ACC112 (cell line): ENCODE results near the gene CCL3.
"Not testable (repeated sequence)": the region's sequence is repeated elsewhere in the genome, so short reads cannot be mapped to it uniquely, and the experiment has no call there.

Source experiments
- H2AFZ ChIP-seq: fragments of 200-600 bp; sonication (generic); one replicate; pipeline ENCODE4 v1.6.0; 2017; ENCODE audit warnings: antibody characterized with exemption, low read length; ENCODE audit not compliant: unreplicated experiment
- H3K27ac ChIP-seq: fragments of 200-600 bp; sonication (generic); 2 replicates; pipeline ENCODE4 v1.5.1; 2014; ENCODE audit warnings: low read depth, mild to moderate bottlenecking, antibody characterized with exemption, low read length, moderate library complexity
- H3K27me3 ChIP-seq: fragments of 200-600 bp; sonication (generic); 2 replicates; pipeline ENCODE4 v1.6.1; 2014; ENCODE audit warnings: mild to moderate bottlenecking, antibody characterized with exemption, low read length, moderate library complexity, mixed read lengths; ENCODE audit not compliant: insufficient read depth
- H3K36me3 ChIP-seq: fragments of 200-600 bp; sonication (generic); 2 replicates; pipeline ENCODE4 v1.6.1; 2016; ENCODE audit warnings: mild to moderate bottlenecking, antibody characterized with exemption, low read length, moderate library complexity, mixed read lengths; ENCODE audit not compliant: insufficient read depth
- H3K4me1 ChIP-seq: fragments of 200-600 bp; sonication (generic); one replicate; pipeline ENCODE4 v1.6.1; 2016; ENCODE audit warnings: low read length, mixed read lengths; ENCODE audit not compliant: insufficient read depth, unreplicated experiment, control insufficient read depth
- H3K4me3 ChIP-seq: fragments of 200-600 bp; sonication (generic); 2 replicates; pipeline ENCODE4 v1.5.1; 2014; ENCODE audit warnings: mild to moderate bottlenecking, low read depth, low read length
- H3K79me2 ChIP-seq: fragments of 200-600 bp; sonication (generic); one replicate; pipeline ENCODE4 v1.6.0; 2016; ENCODE audit warnings: low read length; ENCODE audit not compliant: control insufficient read depth, unreplicated experiment, insufficient read depth

The CCL3 gene

GRCh38 chr17:36128411-36128978, 38.6 kb upstream of the CCL3 start:
- Histone ChIP-seq H3K27me3 (peaks cover 62% of the 10 kb centered on the region), H3K4me1 (no peaks in the 10 kb centered on the region), H3K4me3 (no peak overlapping the region), H3K79me2 (no peaks in the 10 kb centered on the region), H2AFZ (no peak overlapping the region), H3K36me3 (no peaks in the 10 kb centered on the region), H3K27ac (no peak overlapping the region)

DNA sequence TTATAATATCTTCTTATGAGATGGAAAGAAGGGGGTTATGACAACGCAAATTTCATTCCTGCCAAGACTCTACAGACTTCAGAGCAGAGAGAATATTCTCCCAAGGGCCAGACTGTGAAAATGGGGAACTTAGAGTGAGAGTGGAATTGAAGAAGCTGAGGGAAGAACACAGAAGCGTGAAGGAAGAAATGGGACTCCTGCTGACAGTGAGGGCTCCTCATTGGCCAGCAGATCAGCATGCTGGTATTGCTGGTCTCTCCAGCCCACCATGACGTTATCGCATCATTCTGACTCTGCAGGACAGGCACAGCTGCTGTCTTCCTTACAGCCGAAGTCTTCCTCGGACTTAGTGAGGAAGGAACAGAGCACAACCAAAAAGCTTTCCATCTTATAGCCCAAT, 38.0 kb upstream of the CCL3 start:
- Histone ChIP-seq H3K27me3 (peaks cover 62% of the 10 kb centered on the region), H3K27ac (no peak overlapping the region), H3K36me3 (no peaks in the 10 kb centered on the region), H3K79me2 (no peaks in the 10 kb centered on the region), H2AFZ (no peak overlapping the region), H3K4me1 (no peaks in the 10 kb centered on the region), H3K4me3 (no peak overlapping the region)

DNA sequence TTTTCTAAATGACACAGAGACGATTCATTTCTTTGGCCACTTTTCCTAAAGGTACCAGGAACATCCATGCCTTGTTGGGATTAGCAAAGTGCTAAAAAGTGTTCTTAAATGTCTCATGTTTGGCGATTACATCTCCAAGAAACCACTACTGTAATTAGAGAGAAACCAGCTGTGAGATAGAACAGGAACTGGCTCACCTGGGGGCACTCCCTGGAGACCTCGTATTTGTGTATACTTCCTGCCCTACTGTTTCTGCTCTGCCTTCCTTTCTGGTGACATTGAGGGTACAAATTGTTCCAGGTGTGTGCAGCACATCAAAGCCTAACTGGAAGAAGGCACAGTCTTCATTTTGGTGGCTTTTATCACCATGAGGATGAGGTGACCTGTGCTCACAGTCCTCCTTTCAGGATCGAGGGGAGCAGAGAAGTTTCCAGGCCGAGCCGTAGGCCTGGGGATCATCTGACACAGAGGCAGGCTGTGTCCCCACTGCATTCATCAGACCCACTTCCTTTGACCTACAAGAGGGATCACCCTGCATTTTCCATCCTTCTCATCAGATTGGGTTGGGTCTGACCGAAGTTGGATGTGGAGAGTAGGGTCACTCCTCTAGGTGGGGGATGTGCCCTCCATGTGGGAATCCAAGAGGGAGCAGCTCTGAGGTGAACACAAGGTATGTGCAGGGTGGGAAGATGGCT, 37.4 kb upstream of the CCL3 start:
- H2AFZ ChIP-seq = no peak overlapping the region
- H3K79me2 ChIP-seq = no peaks in the 10 kb centered on the region
- no peak overlapping the region for H3K27ac ChIP-seq
- no peaks in the 10 kb centered on the region for H3K36me3 ChIP-seq
- H3K4me1 ChIP-seq = no peaks in the 10 kb centered on the region
- H3K27me3 ChIP-seq = peaks cover 62% of the 10 kb centered on the region
- no peak overlapping the region for H3K4me3 ChIP-seq

- Histone ChIP-seq H3K79me2 (no peaks in the 10 kb centered on the region), H3K27ac (no peak overlapping the region), H3K27me3 (peaks cover 51% of the 10 kb centered on the region), H2AFZ (no peak overlapping the region), H3K4me3 (no peak overlapping the region), H3K4me1 (no peaks in the 10 kb centered on the region), H3K36me3 (no peaks in the 10 kb centered on the region)
Observed at GRCh38 chr17:36124879-36125824, 35.2 kb upstream of the CCL3 start.

- no peaks in the 10 kb centered on the region for H3K36me3 ChIP-seq
- no peak overlapping the region for H3K4me3 ChIP-seq
- peaks cover 40% of the 10 kb centered on the region for H3K27me3 ChIP-seq
- no peaks in the 10 kb centered on the region for H3K4me1 ChIP-seq
- H3K27ac ChIP-seq = no peak overlapping the region
- H3K79me2 ChIP-seq = no peaks in the 10 kb centered on the region
- no peak overlapping the region for H2AFZ ChIP-seq
Observed at GRCh38 chr17:36123431-36123830, 33.5 kb upstream of the CCL3 start.

GRCh38 chr17:36121099-36121498, 31.2 kb upstream of the CCL3 start:
- not testable (repeated sequence) for H3K4me3 ChIP-seq, H3K4me1 ChIP-seq, H3K79me2 ChIP-seq, H3K36me3 ChIP-seq, H2AFZ ChIP-seq, H3K27ac ChIP-seq
- H3K27me3 ChIP-seq = peaks cover 39% of the 10 kb centered on the region

- Histone ChIP-seq H2AFZ (no peak overlapping the region), H3K4me3 (no peak overlapping the region), H3K4me1 (no peaks in the 10 kb centered on the region), H3K27ac (no peak overlapping the region), H3K36me3 (no peaks in the 10 kb centered on the region), H3K27me3 (peaks cover 40% of the 10 kb centered on the region), H3K79me2 (no peaks in the 10 kb centered on the region)
Observed at GRCh38 chr17:36120221-36120620, 30.3 kb upstream of the CCL3 start.

GRCh38 chr17:36118477-36119353, 28.8 kb upstream of the CCL3 start:
- H3K4me3 ChIP-seq = no peak overlapping the region
- H3K27ac ChIP-seq = no peak overlapping the region
- H3K4me1 ChIP-seq = no peaks in the 10 kb centered on the region
- H3K79me2 ChIP-seq = no peaks in the 10 kb centered on the region
- H3K36me3 ChIP-seq = no peaks in the 10 kb centered on the region
- H3K27me3 ChIP-seq = peaks cover 36% of the 10 kb centered on the region
- H2AFZ ChIP-seq = no peak overlapping the region

- peaks cover 26% of the 10 kb centered on the region; the same call in 1 of the 2 replicates for H3K27me3 ChIP-seq
- no peak overlapping the region for H3K4me3 ChIP-seq
- no peak overlapping the region for H3K27ac ChIP-seq
- no peaks in the 10 kb centered on the region for H3K4me1 ChIP-seq
- no peak overlapping the region for H2AFZ ChIP-seq
- no peaks in the 10 kb centered on the region for H3K79me2 ChIP-seq
- H3K36me3 ChIP-seq = no peaks in the 10 kb centered on the region
Observed at GRCh38 chr17:36117505-36118382, 27.8 kb upstream of the CCL3 start.
